GM12892 (cell line): ENCODE results near the gene TLCD3B.

Experiments
- DNase-seq: peaks from one replicate; pipeline ENCODE4 v3.0.0; 2011; ENCODE audit not compliant: insufficient read length
- FAIRE-seq: peaks from 2 replicates; lab custom pipeline; 2011; peaks lifted over from hg19 to GRCh38; lab: Jason Lieb, UNC
- POLR2A ChIP-seq: IDR thresholded peaks from 2 replicates; pipeline ENCODE4 v1.6.1; 2011; ENCODE audit warnings: low read depth, low read length, control low read depth
- POLR2AphosphoS5 ChIP-seq: IDR thresholded peaks from 2 replicates; pipeline ENCODE4 v1.6.1; 2011; ENCODE audit warnings: low read depth, low read length, control low read depth
- TAF1 ChIP-seq: IDR thresholded peaks from 2 replicates; pipeline ENCODE4 v1.6.1; 2011; ENCODE audit warnings: low read depth, mild to moderate bottlenecking, control low read depth, low read length, borderline replicate concordance

Gene TLCD3B

DNA sequence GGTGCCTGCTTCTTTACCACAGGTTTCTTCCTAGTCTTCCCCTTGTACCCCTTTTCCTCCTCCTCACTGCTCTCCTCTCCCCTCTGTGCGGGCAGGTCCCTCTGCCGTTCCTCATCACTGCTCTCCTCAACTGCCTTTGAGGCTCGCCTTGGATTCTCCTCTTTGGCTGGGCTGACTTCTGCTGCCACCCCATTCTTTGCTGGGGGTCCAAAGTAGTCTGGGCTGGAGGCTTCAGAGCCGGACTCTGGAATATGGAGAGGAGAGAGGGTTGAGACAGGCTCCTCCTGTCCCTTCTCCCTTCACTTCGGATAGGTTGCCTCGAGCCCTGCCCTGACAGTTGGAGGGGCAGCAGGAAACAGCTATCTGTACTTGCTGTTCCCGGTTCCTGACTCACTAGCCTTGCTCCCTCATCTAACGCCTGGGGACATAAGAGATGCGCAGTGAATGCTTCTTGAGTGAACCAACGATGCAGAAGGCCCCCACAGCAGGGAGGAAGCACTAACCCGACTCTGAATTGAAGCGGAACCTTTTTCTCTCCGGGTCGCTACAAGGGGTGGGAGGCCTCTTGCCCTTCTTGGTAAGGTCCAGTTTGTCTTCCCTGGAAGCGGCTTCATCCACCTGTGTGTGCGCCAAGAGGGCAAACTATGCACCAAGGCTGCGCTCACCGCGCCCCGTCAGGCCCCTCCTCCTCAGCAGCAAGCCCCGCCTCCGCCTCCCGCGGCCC, 36.3 kb downstream of the TLCD3B start:
- TF ChIP-seq POLR2A (no peak), POLR2AphosphoS5 (no peak), TAF1 (no peak)
- FAIRE-seq, result no peak
- DNase-seq, result no peak

DNA sequence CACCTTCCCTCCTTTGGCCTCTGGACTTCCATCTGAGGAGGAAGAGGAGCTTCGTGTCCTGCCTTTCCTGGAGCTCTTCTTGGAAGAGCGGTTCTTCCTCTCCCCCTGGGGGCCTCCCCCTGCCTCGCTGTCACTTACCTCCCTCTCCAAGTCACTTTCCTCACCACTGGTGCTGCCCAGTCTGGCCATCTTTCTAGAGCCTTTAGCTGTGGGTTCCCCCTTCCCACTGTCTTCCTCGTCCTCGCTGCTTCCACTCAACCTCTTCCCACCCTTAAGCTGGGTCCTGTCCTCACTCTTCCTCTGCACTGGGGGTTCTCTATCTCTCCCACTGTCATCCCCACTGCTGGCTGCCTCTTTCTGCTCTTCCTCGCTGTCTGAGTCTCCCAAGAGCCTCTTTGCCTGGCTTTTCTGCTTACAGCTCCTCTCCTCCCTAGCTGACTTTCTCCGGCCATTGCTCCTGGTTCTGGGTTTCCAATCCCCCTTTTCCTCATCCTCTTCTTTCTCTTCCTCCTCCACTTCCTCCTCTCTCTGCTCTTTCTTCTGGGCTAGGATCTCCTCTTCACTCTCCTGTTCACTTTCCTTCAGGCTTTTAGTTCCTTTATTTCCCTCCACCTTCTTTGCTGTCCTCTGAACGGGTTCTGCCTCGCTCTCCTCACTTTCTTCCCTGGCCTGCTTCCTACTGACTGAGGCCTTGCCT, 37.0 kb downstream of the TLCD3B start:
- no peak for DNase-seq
- TF ChIP-seq TAF1 (no peak), POLR2A (no peak), POLR2AphosphoS5 (no peak)
- no peak for FAIRE-seq

DNA sequence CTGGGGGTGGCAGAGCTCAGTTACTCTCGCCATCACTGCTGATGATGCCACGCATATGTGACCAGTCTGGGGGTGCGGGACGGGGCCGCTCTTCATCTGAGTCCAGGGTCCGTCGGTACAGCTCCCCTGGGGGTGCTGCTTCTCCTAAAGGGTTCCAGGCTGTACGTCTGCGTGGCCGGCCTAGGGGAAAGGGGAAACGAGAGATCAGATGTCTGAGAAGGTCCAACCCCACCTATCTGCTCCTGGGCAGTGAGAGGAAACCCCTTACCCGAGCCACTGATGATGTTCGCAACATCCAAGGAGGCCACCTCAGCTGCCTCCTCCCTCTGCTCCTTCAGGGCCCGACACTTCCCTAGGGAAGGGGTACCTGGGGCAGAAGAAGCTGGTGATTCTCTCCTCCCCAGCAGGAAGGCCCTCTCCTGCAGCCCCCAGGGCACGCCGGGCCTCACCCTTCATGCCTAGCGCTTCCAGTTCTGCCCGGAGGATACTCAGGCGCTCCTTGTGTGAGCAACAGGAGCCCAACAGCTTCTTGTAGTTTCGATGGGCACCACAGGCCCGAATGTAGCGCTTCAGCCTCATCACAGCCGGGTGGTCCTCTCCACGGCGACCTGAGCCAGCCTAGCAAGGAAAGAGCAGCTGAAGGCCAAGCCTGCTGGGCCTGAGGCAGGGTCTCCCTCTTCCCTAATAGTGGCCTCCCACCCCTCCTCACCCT, 37.7 kb downstream of the TLCD3B start:
- FAIRE-seq (no peak), DNase-seq (no peak)
- TF ChIP-seq POLR2AphosphoS5 (no peak), TAF1 (no peak), POLR2A (no peak; the same call in 1 of the 2 replicates)

GRCh38 chr16:29992344-29992967, 38.6 kb downstream of the TLCD3B start:
- TF ChIP-seq POLR2AphosphoS5, result no peak
- no peak for TF ChIP-seq TAF1
- no peak for TF ChIP-seq POLR2A
- no peak for FAIRE-seq

GRCh38 chr16:29991571-29991904, 39.5 kb downstream of the TLCD3B start:
- no peak for FAIRE-seq
- DNase-seq, result no peak
- TF ChIP-seq POLR2A (0 out of 2 replicates have a peak, but pooled peaks have one; percentile 28), POLR2AphosphoS5 (no peak), TAF1 (no peak)

More at GRCh38 chr16:29992344-29992967, 38.6 kb downstream of the TLCD3B start:
- DNase-seq, result no peak

DNA sequence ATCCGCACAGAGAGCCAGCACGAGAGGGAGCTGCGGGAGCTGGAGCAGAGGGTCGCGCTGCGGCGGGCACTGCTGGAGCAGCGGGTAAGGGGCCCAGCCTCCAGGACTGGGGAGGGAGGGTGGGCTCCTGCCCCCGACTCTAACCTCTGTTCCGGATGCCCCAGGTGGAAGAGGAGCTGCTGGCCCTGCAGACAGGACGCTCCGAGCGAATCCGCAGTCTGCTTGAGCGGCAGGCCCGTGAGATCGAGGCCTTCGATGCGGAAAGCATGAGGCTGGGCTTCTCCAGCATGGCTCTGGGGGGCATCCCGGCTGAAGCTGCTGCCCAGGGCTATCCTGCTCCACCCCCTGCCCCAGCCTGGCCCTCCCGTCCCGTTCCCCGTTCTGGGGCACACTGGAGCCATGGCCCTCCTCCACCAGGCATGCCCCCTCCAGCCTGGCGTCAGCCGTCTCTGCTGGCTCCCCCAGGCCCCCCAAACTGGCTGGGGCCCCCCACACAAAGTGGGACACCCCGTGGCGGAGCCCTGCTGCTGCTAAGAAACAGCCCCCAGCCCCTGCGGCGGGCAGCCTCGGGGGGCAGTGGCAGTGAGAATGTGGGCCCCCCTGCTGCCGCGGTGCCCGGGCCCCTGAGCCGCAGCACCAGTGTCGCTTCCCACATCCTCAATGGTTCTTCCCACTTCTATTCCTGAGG, 40.0 kb downstream of the TLCD3B start:
- TF ChIP-seq TAF1 (no peak), POLR2A (no peak), POLR2AphosphoS5 (no peak)
- FAIRE-seq, result no peak
- no peak for DNase-seq

DNA sequence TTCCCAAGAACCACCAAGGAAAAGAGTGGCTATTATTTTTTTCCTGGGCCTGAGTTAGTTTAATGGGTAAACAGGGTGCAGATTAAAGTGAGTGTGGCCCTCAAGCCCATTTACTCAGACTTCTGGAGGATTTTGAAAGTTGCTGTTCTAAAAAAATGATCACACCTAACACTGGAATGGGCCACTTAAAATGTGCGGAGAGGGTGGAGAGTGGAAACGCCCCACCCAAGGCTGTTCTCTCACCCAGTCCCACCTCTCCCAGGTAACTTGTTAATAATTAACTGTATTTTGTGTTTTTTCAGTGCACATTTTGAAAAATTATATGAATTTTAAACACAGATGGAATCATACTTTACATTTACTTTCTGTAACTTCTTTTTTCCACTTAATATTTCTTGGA, 41.0 kb downstream of the TLCD3B start:
- DNase-seq (no peak), FAIRE-seq (no peak)
- TF ChIP-seq POLR2A (no peak), POLR2AphosphoS5 (no peak), TAF1 (no peak)

DNA sequence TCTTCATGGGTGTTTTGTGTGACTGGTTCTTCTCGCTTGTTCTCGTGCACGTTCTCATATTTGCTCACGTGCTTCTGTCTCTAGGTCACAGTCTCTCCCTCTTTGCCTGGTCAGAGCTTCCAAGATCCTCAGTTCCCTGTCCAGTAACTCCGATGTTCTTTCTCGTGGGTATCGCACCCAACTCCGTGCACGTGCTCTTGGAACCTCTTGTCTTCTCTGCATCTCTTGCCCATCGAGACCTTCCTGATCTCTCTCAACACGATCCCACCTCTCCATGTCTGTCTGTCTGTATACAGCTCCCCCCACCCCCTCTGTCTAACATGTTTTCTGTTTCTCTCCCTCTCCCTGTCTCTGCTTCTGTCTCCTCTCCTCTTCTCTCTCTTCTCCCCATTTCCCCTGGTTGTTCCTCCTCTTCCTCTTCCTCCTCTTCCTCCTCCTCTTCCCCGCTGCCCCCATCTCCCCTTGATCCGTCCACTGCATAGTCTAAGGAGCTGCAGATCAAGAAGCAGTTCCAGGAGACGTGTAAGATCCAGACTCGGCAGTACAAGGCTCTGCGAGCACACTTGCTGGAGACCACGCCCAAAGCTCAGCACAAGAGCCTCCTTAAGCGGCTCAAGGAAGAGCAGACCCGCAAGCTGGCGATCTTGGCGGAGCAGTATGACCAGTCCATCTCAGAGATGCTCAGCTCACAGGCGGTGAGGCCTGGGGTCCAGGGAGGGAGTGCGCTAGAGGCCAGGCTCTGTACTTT, 41.8 kb downstream of the TLCD3B start:
- FAIRE-seq (no peak), DNase-seq (no peak)

GRCh38 chr16:29988346-29989075, 42.6 kb downstream of the TLCD3B start:
- FAIRE-seq (no peak), DNase-seq (no peak)
- no peak for TF ChIP-seq POLR2A
- TF ChIP-seq TAF1, result no peak
- TF ChIP-seq POLR2AphosphoS5, result no peak

More for the DNA sequence above, 41.8 kb downstream of the TLCD3B start:
- TF ChIP-seq POLR2AphosphoS5, result no peak
- TF ChIP-seq TAF1, result no peak
- TF ChIP-seq POLR2A, result no peak
